ENCODE results near the gene SLC15A1.

SLC15A1 gene

DNA sequence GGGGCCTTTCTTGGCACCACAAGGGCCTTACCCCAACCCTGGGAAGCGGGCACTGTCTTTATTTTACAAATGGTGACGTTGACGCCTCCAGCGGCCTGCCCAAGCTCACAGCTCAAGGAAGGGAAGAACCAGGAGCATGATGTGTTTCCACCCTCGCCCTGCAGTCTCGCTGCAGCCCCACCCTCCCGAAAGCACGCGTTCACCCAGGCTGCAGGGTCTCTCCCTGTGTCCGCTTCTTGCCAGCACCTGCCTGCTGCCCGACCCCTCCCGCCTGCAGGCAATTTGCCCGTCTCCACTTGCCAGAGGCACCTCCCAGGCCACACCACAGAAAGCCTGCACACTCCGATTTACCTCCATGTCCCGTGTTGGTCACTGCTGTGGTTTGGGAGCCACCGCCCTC is 76.6 kb downstream of the SLC15A1 start:
- no peak overlapping the region for H3K27ac ChIP-seq
- no peak for TF ChIP-seq ZFX (IDR thresholded peaks at IDR 0.05)
- TF ChIP-seq, protein P1, sequence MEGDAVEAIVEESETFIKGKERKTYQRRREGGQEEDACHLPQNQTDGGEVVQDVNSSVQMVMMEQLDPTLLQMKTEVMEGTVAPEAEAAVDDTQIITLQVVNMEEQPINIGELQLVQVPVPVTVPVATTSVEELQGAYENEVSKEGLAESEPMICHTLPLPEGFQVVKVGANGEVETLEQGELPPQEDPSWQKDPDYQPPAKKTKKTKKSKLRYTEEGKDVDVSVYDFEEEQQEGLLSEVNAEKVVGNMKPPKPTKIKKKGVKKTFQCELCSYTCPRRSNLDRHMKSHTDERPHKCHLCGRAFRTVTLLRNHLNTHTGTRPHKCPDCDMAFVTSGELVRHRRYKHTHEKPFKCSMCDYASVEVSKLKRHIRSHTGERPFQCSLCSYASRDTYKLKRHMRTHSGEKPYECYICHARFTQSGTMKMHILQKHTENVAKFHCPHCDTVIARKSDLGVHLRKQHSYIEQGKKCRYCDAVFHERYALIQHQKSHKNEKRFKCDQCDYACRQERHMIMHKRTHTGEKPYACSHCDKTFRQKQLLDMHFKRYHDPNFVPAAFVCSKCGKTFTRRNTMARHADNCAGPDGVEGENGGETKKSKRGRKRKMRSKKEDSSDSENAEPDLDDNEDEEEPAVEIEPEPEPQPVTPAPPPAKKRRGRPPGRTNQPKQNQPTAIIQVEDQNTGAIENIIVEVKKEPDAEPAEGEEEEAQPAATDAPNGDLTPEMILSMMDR (conservative IDR thresholded peaks at IDR 0.05): no peak

- no peak overlapping the region for H3K27ac ChIP-seq
- TF ChIP-seq ZFX (IDR thresholded peaks at IDR 0.05): no peak
- TF ChIP-seq, protein P1 (conservative IDR thresholded peaks at IDR 0.05): no peak
Observed at GRCh38 chr13:98675066-98675465, 77.4 kb downstream of the SLC15A1 start.

DNA sequence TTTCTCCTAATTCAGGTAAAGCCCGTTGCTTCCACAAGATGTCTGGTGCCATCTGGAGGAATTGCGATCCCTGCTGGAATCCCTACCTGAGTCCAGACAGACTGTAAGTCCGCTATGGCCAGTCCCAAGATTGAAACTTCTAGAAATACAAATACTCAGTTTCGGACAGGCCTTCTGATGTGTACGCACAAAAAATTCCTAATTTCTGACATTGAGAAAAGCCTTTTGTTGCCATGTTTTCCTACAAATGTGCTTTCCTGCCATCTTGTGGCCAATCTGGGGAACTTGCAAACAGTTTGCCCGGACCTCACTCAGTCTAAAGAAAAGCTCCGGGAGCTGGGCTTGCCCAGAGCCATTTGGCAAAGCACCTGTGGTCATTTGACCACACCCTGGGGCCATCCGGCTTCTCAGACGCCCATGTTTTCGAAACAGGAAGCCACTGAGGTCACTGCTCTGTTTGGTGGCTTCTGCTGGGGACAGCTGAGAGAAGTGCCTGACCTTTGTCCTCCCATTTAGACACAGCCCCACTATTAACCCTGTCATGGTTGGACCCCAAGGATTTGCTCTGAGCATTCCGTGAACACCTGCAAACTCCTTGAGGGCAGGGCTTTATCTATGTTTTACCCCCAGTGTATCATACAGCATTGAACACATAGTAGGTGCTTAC is 79.4 kb downstream of the SLC15A1 start:
- TF ChIP-seq ZFX (IDR thresholded peaks at IDR 0.05): no peak
- TF ChIP-seq, protein P1 (conservative IDR thresholded peaks at IDR 0.05): peak; percentile 88
- H3K27ac ChIP-seq: no peak overlapping the region

GRCh38 chr13:98668155-98668554 is 84.3 kb downstream of the SLC15A1 start:
- H3K27ac ChIP-seq: no peak overlapping the region
- TF ChIP-seq ZFX (IDR thresholded peaks at IDR 0.05): no peak
- TF ChIP-seq, protein P1 (conservative IDR thresholded peaks at IDR 0.05): no peak

DNA sequence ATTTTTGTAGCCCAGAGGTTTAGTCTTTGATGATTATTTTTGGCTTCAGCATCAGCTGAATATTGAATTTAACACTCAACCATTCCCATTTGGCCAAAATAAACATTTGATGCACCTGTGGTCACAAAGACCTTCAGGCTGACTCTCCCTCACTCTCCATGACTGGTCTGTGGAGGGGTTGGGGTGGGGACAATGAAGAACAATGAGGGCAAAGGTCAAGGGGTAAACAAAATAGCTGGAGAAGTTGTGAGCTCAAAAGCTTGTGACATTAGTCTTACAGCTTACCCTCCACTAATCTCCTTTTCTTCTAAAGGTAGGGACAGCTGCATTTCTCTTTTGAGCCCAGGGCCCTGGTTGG is 86.9 kb downstream of the SLC15A1 start:
- no peak overlapping the region for H3K27ac ChIP-seq

DNA sequence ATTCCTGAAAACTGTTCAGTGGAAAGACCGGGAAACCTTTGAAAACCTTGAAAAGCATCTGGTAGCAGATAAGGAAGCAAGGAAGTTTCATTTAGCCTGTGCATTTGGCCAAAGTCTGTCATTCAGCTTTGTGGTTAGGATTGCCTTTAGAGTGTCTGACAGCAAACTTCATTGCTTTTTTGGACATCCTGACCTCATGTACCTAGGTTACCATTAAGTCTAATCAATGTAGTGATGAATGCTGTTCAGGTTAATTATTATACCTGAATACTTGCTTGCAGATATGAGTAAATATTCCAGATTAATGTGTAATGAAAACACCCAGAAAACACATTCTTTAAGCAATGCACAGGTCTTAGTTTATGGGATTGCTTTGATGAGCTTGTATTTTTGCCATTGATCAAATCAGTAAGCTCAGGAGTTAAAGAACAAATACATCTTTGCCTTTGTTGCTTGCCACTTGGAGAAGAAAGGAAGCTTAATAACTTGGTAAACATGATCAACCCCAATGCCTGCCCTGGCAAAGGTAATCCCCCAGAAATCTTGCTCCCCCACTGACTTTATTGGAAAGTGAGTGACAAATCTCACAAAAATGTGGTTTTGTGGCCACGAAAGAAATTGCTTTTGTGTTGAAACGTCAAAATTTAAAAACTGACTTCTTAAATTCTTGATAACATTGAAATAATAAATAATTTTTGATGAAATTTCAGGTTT is 87.4 kb downstream of the SLC15A1 start:
- H3K27ac ChIP-seq: no peak overlapping the region
- no peak for TF ChIP-seq ZFX (IDR thresholded peaks at IDR 0.05)
- TF ChIP-seq, protein P1 (conservative IDR thresholded peaks at IDR 0.05): no peak

More for the DNA sequence above, 86.9 kb downstream of the SLC15A1 start:
- TF ChIP-seq, protein P1 (conservative IDR thresholded peaks at IDR 0.05): no peak
- TF ChIP-seq ZFX (IDR thresholded peaks at IDR 0.05): no peak

- no peak overlapping the region for H3K27ac ChIP-seq
- TF ChIP-seq, protein P1 (conservative IDR thresholded peaks at IDR 0.05): no peak
- TF ChIP-seq ZFX (IDR thresholded peaks at IDR 0.05): no peak
Observed at GRCh38 chr13:98664510-98664909, 88.0 kb downstream of the SLC15A1 start.
